ENCODE results near the gene GCNT4.

DNA sequence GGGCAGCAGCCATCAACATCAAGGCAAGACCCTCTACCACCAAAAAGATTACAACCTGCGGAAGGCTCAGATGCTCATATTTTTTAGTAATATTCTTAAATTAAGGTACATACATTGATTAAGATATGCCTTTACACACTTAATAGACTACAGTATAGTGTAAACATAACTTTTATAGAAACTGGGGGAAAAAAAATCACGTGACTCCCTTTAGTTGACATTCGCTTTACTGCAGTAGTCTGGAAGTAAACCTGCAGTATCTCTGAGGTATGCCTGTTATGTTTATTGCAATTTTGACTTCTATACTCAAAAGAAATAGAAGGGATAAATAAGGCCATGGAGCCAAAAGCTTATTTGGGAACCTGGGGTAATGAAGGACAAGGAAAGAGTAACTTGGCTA lies 15.1 kb upstream of the GCNT4 start:
- TF ChIP-seq POLR2A (IDR thresholded peaks at IDR 0.05) (no peak), POLR2AphosphoS5 (IDR thresholded peaks at IDR 0.05) (no peak)
- TF ChIP-seq, protein P1, sequence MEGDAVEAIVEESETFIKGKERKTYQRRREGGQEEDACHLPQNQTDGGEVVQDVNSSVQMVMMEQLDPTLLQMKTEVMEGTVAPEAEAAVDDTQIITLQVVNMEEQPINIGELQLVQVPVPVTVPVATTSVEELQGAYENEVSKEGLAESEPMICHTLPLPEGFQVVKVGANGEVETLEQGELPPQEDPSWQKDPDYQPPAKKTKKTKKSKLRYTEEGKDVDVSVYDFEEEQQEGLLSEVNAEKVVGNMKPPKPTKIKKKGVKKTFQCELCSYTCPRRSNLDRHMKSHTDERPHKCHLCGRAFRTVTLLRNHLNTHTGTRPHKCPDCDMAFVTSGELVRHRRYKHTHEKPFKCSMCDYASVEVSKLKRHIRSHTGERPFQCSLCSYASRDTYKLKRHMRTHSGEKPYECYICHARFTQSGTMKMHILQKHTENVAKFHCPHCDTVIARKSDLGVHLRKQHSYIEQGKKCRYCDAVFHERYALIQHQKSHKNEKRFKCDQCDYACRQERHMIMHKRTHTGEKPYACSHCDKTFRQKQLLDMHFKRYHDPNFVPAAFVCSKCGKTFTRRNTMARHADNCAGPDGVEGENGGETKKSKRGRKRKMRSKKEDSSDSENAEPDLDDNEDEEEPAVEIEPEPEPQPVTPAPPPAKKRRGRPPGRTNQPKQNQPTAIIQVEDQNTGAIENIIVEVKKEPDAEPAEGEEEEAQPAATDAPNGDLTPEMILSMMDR (IDR thresholded peaks at IDR 0.05): no peak

Measured in sigmoid colon (tissue), 4 donors.